Mesenchymal stem cell (in vitro differentiated cells and primary cell): ENCODE results near the gene IL1F10.
"Not testable (repeated sequence)": the region's sequence is repeated elsewhere in the genome, so short reads cannot be mapped to it uniquely, and the experiment has no call there.

Source experiments
- DNase-seq: peaks from one replicate; pipeline ENCODE4 v3.0.0-alpha.2; 2013
- H2AFZ ChIP-seq: one replicate; pipeline ENCODE4 v1.6.1; 2013; ENCODE audit warnings: low read depth, mild to moderate bottlenecking, control low read depth, inconsistent platforms, low read length, moderate library complexity
- H2AK5ac ChIP-seq: 2 replicates; pipeline ENCODE4 v1.6.1; 2013; ENCODE audit warnings: low read length, moderate library complexity, mild to moderate bottlenecking, inconsistent platforms; ENCODE audit not compliant: severe bottlenecking
- H2BK120ac ChIP-seq: one replicate; pipeline ENCODE4 v1.6.1; 2013; ENCODE audit warnings: low read depth, mild to moderate bottlenecking, inconsistent platforms, low read length, moderate library complexity
- H2BK12ac ChIP-seq, 2 experiments: one replicate each; pipeline ENCODE4 v1.6.1; 2013; ENCODE audit warnings: inconsistent platforms in 2 of 2, low read length in 2 of 2, mild to moderate bottlenecking in 2 of 2, moderate library complexity in 2 of 2, control low read depth in 1 of 2
- H2BK15ac ChIP-seq: one replicate; pipeline ENCODE4 v1.6.1; 2013; ENCODE audit warnings: mild to moderate bottlenecking, low read depth, inconsistent platforms; ENCODE audit not compliant: poor library complexity, severe bottlenecking
- H2BK5ac ChIP-seq: 2 replicates; pipeline ENCODE4 v1.6.1; 2013; ENCODE audit warnings: low read depth, mild to moderate bottlenecking, low read length, control low read depth, inconsistent platforms; ENCODE audit not compliant: poor library complexity, severe bottlenecking
- H3K14ac ChIP-seq, 2 experiments: one replicate each; pipeline ENCODE4 v1.6.1; 2013; ENCODE audit warnings: inconsistent platforms in 2 of 2, low read length in 2 of 2, control low read depth in 1 of 2, mild to moderate bottlenecking in 1 of 2, moderate library complexity in 1 of 2
- H3K18ac ChIP-seq, 2 experiments: one replicate each; pipeline ENCODE4 v1.6.1; 2013; ENCODE audit warnings: inconsistent platforms in 2 of 2, low read length in 2 of 2, control low read depth in 1 of 2, low read depth in 1 of 2, mild to moderate bottlenecking in 1 of 2
- H3K23ac ChIP-seq, 2 experiments: one replicate each; pipeline ENCODE4 v1.6.1; 2013; ENCODE audit warnings: inconsistent platforms in 2 of 2, low read length in 2 of 2, mild to moderate bottlenecking in 2 of 2, moderate library complexity in 2 of 2, control low read depth in 1 of 2
- H3K27ac ChIP-seq: 2 replicates; pipeline ENCODE4 v1.5.1; 2013; ENCODE audit warnings: mild to moderate bottlenecking, moderate library complexity, low read length, control low read depth, inconsistent platforms; ENCODE audit not compliant: poor library complexity, severe bottlenecking
- H3K27me3 ChIP-seq, 2 experiments: 2 replicates each; pipeline versions ENCODE4 v1.6.1 to v1.7.0; 2013; ENCODE audit warnings: low read length in 2 of 2, mild to moderate bottlenecking in 2 of 2, moderate library complexity in 2 of 2, control low read depth in 1 of 2, inconsistent platforms in 1 of 2; ENCODE audit not compliant: control insufficient read depth in 1 of 2, insufficient read depth in 1 of 2
- H3K36me3 ChIP-seq, 2 experiments: 2 replicates each; pipeline versions ENCODE4 v1.6.1 to v1.7.0; 2013; ENCODE audit warnings: low read length in 2 of 2, control low read depth in 1 of 2, inconsistent platforms in 1 of 2, low read depth in 1 of 2, mild to moderate bottlenecking in 1 of 2; ENCODE audit not compliant: insufficient read depth in 2 of 2, control insufficient read depth in 1 of 2
- H3K4ac ChIP-seq, 2 experiments: one replicate each; pipeline ENCODE4 v1.6.1; 2013; ENCODE audit warnings: inconsistent platforms in 2 of 2, low read length in 2 of 2, mild to moderate bottlenecking in 2 of 2, moderate library complexity in 2 of 2, control low read depth in 1 of 2, low read depth in 1 of 2
- H3K4me1 ChIP-seq: 2 replicates; pipeline ENCODE4 v1.6.1; 2013; ENCODE audit warnings: low read depth, low read length, control low read depth; ENCODE audit not compliant: control insufficient read depth, insufficient read depth
- H3K4me2 ChIP-seq: 2 replicates; pipeline ENCODE4 v1.6.1; 2013; ENCODE audit warnings: low read length, mild to moderate bottlenecking, inconsistent platforms; ENCODE audit not compliant: poor library complexity, severe bottlenecking
- H3K4me3 ChIP-seq, 2 experiments: 2 replicates each; pipeline versions ENCODE4 v1.5.1 to v1.7.0; 2013; ENCODE audit warnings: low read length in 2 of 2, mild to moderate bottlenecking in 2 of 2, control low read depth in 1 of 2, low read depth in 1 of 2; ENCODE audit not compliant: insufficient read depth in 1 of 2
- H3K79me1 ChIP-seq: replicated peaks from 2 replicates; pipeline ENCODE4 v1.6.1; 2013; ENCODE audit warnings: mild to moderate bottlenecking, control low read depth, low read length, inconsistent platforms; ENCODE audit not compliant: poor library complexity, severe bottlenecking
- H3K9ac ChIP-seq: 2 replicates; pipeline ENCODE4 v1.7.0; 2013; ENCODE audit warnings: mild to moderate bottlenecking, low read length, moderate library complexity
- H3K9me3 ChIP-seq: 2 replicates; pipeline ENCODE4 v1.7.0; 2013; ENCODE audit warnings: mild to moderate bottlenecking, low read length; ENCODE audit not compliant: control insufficient read depth
- H4K8ac ChIP-seq: one replicate; pipeline ENCODE4 v1.6.1; 2013; ENCODE audit warnings: inconsistent platforms, mild to moderate bottlenecking, low read length, moderate library complexity
- H4K91ac ChIP-seq: one replicate; pipeline ENCODE4 v1.6.1; 2013; ENCODE audit warnings: mild to moderate bottlenecking, low read length, inconsistent platforms
- WGBS: methylation state at CpG from one replicate; pipeline ENCODE4 v1.1.7; 2013; ENCODE audit warnings: mixed read lengths; 5-methylcytosine and 5-hydroxymethylcytosine counted together

IL1F10 gene

DNA sequence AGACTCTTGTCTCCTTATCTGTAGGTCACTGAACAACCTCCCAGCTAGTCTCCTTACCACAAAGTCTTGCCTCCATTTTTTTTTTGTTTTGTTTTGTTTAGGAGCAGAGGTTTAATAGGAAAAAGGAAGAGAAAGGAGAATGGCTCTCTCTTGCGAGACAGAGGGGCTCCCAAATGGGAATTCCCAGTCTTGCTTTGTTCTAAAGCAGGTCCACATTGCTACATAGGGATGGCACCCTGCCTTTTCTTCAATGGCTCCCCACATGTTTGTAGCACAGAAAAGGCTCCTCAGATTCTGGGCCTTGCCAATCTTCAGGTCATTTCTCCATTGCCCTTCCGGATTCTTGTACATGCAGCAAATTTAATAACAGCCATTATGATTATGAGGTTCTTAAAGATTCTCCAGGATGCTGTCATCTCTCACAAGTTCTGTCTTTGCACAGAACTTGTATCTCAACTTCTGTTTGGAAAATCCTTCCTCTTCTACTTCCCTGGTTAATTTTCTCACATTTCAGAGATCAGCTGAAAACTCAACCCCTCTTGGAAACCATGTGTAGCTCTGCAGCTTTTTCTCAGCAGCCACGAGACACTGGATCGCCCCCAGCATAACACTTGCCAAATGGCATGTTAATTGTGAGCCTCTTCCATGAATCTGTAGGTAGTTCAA lies 23.6 kb downstream of the IL1F10 start:
- Histone ChIP-seq H2BK120ac (no peak overlapping the region), H3K79me1 (no peaks in the 10 kb centered on the region), H3K18ac (no peak overlapping the region), H3K4me3 (no peak overlapping the region), H4K91ac (no peak overlapping the region), H2BK5ac (no peak overlapping the region), H3K23ac (no peak overlapping the region), H3K36me3 (no peaks in the 10 kb centered on the region), H3K4ac (no peak overlapping the region), H3K4me1 (no peaks in the 10 kb centered on the region), H2BK12ac (no peak overlapping the region), H3K27ac (no peak overlapping the region), H3K4me2 (no peak overlapping the region), H3K27me3 (peaks cover 29 to 48% of the 10 kb centered on the region in 2 experiments), H2AK5ac (no peak overlapping the region), H3K14ac (no peak overlapping the region), H2BK15ac (no peak overlapping the region), H4K8ac (no peak overlapping the region), H3K9ac (no peak overlapping the region), H3K9me3 (peaks cover 5% of the 10 kb centered on the region), H2AFZ (no peak overlapping the region)
- DNase-seq, result no peak
- 62% methylated on average over 4 of the region's 4 CpGs for WGBS

DNA sequence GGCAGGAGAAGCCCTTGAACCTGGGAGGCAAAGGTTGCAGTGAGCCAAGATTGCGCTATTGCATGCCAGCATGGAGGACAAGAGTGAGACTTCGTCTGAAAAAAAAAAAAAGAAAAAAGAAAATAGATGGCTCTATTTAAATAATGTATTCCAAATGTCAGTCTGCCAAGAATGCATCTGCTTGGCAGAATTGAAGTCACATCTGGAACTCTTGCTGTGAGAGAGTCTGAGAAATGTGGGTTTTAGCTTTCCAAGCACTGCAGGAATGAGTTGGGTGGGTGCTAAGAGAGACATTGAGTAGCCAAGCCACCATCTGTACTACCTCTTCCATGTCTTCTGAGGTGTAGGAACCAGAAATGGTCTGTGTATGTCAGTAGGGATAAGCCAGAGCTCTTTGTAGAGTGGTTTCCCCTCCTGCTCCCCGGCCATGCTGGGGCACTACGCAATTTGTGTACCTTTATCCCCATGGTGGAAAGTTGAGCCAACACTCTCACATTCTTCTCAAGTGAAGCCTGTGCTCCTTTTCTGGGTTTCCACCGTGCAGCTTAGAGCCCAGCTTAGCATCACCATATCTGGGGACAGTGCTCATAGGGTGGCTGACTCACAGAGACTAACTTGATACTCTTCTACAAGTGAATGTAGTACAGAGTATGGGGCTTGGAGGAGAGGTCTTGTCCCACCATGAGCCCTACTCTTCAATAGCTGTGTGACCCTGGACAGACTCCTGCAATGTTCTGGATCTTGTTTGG lies 25.3 kb downstream of the IL1F10 start:
- 79% methylated on average over 4 of the region's 5 CpGs for WGBS
- Histone ChIP-seq H3K27me3 (peaks cover 29 to 48% of the 10 kb centered on the region in 2 experiments), H3K36me3 (no peaks in the 10 kb centered on the region), H2BK5ac (no peak overlapping the region), H3K79me1 (no peaks in the 10 kb centered on the region), H2BK120ac (no peak overlapping the region), H3K4me3 (no peak overlapping the region), H2BK15ac (no peak overlapping the region), H3K9me3 (peaks cover 13% of the 10 kb centered on the region), H3K4me1 (no peaks in the 10 kb centered on the region), H3K23ac (no peak overlapping the region), H2AK5ac (no peak overlapping the region), H4K8ac (no peak overlapping the region), H3K4me2 (no peak overlapping the region), H3K4ac (no peak overlapping the region), H2BK12ac (no peak overlapping the region), H2AFZ (no peak overlapping the region), H3K14ac (peak overlapping the region in 1 of 2 experiments; percentile 18), H3K18ac (no peak overlapping the region), H3K9ac (no peak overlapping the region), H4K91ac (no peak overlapping the region), H3K27ac (no peak overlapping the region)
- DNase-seq, result no peak

- Histone ChIP-seq H4K8ac (no peak overlapping the region), H3K4ac (no peak overlapping the region), H3K18ac (no peak overlapping the region), H4K91ac (no peak overlapping the region), H3K4me1 (no peaks in the 10 kb centered on the region), H3K9me3 (peaks cover 13% of the 10 kb centered on the region), H3K27ac (no peak overlapping the region), H2BK120ac (no peak overlapping the region), H3K27me3 (peaks cover 29 to 45% of the 10 kb centered on the region in 2 experiments), H2BK5ac (no peak overlapping the region), H3K36me3 (no peaks in the 10 kb centered on the region), H3K4me3 (no peak overlapping the region), H3K4me2 (no peak overlapping the region), H3K79me1 (no peaks in the 10 kb centered on the region), H3K9ac (no peak overlapping the region), H2AFZ (no peak overlapping the region), H2AK5ac (no peak overlapping the region), H2BK15ac (no peak overlapping the region), H2BK12ac (no peak overlapping the region), H3K14ac (no peak overlapping the region), H3K23ac (no peak overlapping the region)
- DNase-seq, result no peak
- WGBS, result 20% methylated on average over 1 of the region's 2 CpGs
Observed at GRCh38 chr2:113093613-113093977, 25.8 kb downstream of the IL1F10 start.

DNA sequence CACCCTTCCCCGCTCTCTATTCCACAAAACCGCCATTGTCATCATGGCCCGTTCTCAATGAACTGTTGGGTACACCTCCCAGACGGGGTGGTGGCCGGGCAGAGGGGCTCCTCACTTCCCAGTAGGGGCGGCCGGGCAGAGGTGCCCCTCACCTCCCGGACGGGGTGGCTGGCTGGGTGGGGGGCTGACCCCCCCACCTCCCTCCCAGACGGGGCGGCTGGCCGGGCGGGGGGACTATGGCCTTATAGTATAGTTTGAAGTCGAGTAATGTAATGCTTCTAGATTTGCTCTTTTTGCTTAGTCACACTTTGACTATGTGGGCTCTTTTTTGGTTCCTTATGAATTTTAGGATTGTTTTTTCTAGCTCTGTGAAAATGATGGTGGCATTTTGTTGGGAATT lies 28.5 kb downstream of the IL1F10 start:
- not testable (repeated sequence) for H2BK15ac ChIP-seq, H3K23ac ChIP-seq, H3K14ac ChIP-seq, H2BK12ac ChIP-seq, H3K9ac ChIP-seq, H2BK5ac ChIP-seq, H3K4me2 ChIP-seq, H3K18ac ChIP-seq, H2AK5ac ChIP-seq, H3K4ac ChIP-seq, H4K91ac ChIP-seq, H2AFZ ChIP-seq, DNase-seq, H3K4me3 ChIP-seq, H3K36me3 ChIP-seq, H4K8ac ChIP-seq, H2BK120ac ChIP-seq, H3K4me1 ChIP-seq, H3K27ac ChIP-seq, H3K79me1 ChIP-seq
- 82% methylated on average over 8 of the region's 14 CpGs for WGBS
- peaks cover 10 to 25% of the 10 kb centered on the region in 2 experiments for H3K27me3 ChIP-seq
- peaks cover 13% of the 10 kb centered on the region for H3K9me3 ChIP-seq
